GM10266 (cell line): Measurements from ENCODE around the gene ATP6V1G2.

Experiments used
- DNase-seq: peaks from one replicate; pipeline ENCODE4 v3.0.0; 2012; ENCODE audit errors: extremely low spot score
- TF ChIP-seq, protein P1 (sequence below): IDR thresholded peaks from 2 replicates; pipeline ENCODE4 v1.5.1; 2012; ENCODE audit warnings: mild to moderate bottlenecking, low read depth; ENCODE audit not compliant: control insufficient read depth, insufficient read depth; ENCODE audit errors: missing control alignments

Gene ATP6V1G2

DNA sequence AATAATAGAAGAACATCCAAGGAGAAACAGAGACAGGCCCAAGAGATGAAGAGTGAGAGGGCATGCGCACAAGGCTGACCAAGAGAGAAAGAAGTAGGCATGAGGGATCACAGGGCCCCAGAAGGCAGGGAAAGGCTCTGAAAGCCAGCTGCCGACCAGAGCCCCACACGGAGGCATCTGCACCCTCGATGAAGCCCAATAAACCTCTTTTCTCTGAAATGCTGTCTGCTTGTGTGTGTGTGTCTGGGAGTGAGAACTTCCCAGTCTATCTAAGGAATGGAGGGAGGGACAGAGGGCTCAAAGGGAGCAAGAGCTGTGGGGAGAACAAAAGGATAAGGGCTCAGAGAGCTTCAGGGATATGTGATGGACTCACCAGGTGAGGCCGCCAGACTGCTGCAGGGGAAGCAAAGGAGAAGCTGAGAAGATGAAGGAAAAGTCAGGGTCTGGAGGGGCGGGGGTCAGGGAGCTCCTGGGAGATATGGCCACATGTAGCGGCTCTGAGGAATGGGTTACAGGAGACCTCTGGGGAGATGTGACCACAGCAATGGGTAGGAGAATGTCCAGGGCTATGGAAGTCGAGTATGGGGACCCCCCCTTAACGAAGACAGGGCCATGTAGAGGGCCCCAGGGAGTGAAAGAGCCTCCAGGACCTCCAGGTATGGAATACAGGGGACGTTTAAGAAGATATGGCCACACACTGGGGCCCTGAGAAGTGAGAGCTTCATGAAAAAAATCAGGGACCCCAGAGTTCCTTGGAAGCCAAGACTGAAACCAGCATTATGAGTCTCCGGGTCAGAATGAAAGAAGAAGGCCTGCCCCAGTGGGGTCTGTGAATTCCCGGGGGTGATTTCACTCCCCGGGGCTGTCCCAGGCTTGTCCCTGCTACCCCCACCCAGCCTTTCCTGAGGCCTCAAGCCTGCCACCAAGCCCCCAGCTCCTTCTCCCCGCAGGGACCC lies 28.0 kb upstream of the ATP6V1G2 start:
- no peak for DNase-seq
- TF ChIP-seq, protein P1, sequence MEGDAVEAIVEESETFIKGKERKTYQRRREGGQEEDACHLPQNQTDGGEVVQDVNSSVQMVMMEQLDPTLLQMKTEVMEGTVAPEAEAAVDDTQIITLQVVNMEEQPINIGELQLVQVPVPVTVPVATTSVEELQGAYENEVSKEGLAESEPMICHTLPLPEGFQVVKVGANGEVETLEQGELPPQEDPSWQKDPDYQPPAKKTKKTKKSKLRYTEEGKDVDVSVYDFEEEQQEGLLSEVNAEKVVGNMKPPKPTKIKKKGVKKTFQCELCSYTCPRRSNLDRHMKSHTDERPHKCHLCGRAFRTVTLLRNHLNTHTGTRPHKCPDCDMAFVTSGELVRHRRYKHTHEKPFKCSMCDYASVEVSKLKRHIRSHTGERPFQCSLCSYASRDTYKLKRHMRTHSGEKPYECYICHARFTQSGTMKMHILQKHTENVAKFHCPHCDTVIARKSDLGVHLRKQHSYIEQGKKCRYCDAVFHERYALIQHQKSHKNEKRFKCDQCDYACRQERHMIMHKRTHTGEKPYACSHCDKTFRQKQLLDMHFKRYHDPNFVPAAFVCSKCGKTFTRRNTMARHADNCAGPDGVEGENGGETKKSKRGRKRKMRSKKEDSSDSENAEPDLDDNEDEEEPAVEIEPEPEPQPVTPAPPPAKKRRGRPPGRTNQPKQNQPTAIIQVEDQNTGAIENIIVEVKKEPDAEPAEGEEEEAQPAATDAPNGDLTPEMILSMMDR: peak; percentile 48

DNA sequence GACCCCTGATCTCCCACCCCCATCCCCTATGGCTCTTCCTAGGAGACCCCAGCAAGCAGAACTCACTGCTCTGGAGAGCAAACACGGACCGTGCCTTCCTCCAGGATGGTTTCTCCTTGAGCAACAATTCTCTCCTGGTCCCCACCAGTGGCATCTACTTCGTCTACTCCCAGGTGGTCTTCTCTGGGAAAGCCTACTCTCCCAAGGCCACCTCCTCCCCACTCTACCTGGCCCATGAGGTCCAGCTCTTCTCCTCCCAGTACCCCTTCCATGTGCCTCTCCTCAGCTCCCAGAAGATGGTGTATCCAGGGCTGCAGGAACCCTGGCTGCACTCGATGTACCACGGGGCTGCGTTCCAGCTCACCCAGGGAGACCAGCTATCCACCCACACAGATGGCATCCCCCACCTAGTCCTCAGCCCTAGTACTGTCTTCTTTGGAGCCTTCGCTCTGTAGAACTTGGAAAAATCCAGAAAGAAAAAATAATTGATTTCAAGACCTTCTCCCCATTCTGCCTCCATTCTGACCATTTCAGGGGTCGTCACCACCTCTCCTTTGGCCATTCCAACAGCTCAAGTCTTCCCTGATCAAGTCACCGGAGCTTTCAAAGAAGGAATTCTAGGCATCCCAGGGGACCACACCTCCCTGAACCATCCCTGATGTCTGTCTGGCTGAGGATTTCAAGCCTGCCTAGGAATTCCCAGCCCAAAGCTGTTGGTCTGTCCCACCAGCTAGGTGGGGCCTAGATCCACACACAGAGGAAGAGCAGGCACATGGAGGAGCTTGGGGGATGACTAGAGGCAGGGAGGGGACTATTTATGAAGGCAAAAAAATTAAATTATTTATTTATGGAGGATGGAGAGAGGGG lies 27.1 kb upstream of the ATP6V1G2 start:
- no peak for DNase-seq
- TF ChIP-seq, protein P1: no peak

DNA sequence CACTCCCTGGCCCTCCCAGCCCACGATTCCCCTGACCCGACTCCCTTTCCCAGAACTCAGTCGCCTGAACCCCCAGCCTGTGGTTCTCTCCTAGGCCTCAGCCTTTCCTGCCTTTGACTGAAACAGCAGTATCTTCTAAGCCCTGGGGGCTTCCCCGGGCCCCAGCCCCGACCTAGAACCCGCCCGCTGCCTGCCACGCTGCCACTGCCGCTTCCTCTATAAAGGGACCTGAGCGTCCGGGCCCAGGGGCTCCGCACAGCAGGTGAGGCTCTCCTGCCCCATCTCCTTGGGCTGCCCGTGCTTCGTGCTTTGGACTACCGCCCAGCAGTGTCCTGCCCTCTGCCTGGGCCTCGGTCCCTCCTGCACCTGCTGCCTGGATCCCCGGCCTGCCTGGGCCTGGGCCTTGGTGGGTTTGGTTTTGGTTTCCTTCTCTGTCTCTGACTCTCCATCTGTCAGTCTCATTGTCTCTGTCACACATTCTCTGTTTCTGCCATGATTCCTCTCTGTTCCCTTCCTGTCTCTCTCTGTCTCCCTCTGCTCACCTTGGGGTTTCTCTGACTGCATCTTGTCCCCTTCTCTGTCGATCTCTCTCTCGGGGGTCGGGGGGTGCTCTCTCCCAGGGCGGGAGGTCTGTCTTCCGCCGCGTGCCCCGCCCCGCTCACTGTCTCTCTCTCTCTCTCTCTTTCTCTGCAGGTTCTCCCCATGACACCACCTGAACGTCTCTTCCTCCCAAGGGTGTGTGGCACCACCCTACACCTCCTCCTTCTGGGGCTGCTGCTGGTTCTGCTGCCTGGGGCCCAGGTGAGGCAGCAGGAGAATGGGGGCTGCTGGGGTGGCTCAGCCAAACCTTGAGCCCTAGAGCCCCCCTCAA lies 25.9 kb upstream of the ATP6V1G2 start, which contains the start of gene LTA:
Gene LTA, plus strand, starts transcription at position 249 of the 871 bp plus-strand sequence. Its CDS starts 454 bp downstream, at position 703.
- TF ChIP-seq, protein P1: no peak
- DNase-seq: no peak

DNA sequence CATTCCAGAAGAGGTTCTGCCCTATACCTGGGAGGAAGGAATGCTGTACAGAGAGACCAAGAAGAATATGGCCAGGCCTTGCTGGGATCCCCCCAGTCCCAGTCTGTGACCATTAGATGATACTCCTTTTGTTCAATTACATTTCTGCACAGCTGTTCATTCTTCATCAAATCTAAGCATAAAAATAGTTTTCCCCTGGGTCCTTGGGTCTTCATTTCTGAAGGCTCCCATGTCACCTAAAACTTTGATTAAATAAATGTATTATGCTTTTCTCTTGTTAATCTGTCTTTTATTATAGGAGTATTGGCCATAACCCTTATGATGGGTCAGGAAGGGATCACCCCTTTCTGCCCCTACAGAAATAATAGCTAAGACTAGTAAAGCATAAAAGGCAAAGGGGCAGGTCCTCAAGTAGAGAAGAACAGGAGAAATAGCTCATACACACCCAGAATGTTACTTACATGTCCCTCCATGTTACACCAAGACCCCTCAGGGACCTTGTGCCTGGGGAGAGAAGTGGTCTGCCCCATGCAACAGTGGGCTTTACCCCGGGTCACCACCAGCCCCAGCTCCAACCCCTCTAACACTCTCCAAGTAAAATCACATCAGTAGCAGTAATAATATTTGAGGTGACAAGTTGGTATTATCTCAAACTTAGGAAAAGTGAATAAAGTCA lies 23.6 kb upstream of the ATP6V1G2 start:
- TF ChIP-seq, protein P1: no peak
- DNase-seq: no peak

DNA sequence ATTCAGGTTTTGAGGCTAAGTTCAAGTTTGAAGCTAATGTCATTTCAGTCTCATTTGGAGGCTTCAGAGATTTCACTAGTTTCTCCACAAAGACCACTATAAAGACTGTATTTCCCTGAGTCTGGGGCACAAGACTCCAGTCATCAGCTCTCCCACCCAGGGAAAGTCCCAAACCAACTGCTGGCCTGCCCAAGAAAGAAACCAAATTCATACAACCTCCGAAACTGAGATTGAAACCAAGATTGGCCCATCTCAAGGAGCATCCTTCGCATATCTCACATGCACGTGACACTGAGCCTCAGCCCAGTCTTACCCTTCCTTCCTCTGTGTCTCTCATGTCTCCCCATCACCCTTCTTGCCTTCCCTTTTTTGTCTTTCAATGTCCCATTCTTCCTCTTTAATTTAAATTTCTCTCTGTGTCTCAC lies 22.1 kb upstream of the ATP6V1G2 start:
- TF ChIP-seq, protein P1: no peak
- DNase-seq: peak; percentile 67
